C4-2B (cell line): ENCODE results near the gene NIPAL3.

Experiments
- CTCF ChIP-seq: fragments of 450-650 bp; conservative IDR thresholded peaks from 2 replicates; pipeline ENCODE4 v1.5.1; 2017; ENCODE audit warnings: mild to moderate bottlenecking
- ZFX ChIP-seq: fragments of 450-650 bp; IDR thresholded peaks from 2 replicates; pipeline ENCODE4 v1.6.1; 2017

GRCh38 chr1:24410750-24411149, 4.9 kb upstream of the NIPAL3 start:
- TF ChIP-seq CTCF: no peak
- TF ChIP-seq ZFX: no peak
